NB4 (cell line): ENCODE results near the gene PLEKHA5.
"Not testable (repeated sequence)": the region's sequence is repeated elsewhere in the genome, so short reads cannot be mapped to it uniquely, and the experiment has no call there.

Source experiments
- DNase-seq: peaks from one replicate; pipeline ENCODE4 v3.0.0; 2010; ENCODE audit warnings: low read depth
- H3K4me3 ChIP-seq: one replicate; pipeline ENCODE4 v1.5.1; 2011; ENCODE audit warnings: mild to moderate bottlenecking, low read depth, low read length, moderate library complexity
- CTCF ChIP-seq: IDR thresholded peaks from one replicate; pipeline ENCODE4 v1.5.1; 2012; ENCODE audit warnings: low read depth, low read length
- MAX ChIP-seq: IDR thresholded peaks from 2 replicates; pipeline ENCODE4 v1.6.1; 2011; ENCODE audit warnings: low read depth, low read length
- MYC ChIP-seq: IDR thresholded peaks from 2 replicates; pipeline ENCODE4 v1.6.1; 2011; ENCODE audit warnings: low read depth, low read length
- POLR2A ChIP-seq: IDR thresholded peaks from 2 replicates; pipeline ENCODE4 v1.6.1; 2011; ENCODE audit warnings: mild to moderate bottlenecking; ENCODE audit not compliant: insufficient read length; ENCODE audit errors: extremely low read depth

PLEKHA5 gene

GRCh38 chr12:19299765-19300164 is 170.2 kb downstream of the PLEKHA5 start:
- TF ChIP-seq MAX: peak; percentile 42; the same call in 1 of the 2 replicates
- no peak for TF ChIP-seq CTCF
- no peak overlapping the region for H3K4me3 ChIP-seq
- peak; percentile 74 for DNase-seq

GRCh38 chr12:19301223-19301622 is 171.7 kb downstream of the PLEKHA5 start:
- H3K4me3 ChIP-seq: no peak overlapping the region
- TF ChIP-seq MYC: no peak
- no peak for TF ChIP-seq MAX
- TF ChIP-seq POLR2A: no peak
- no peak for TF ChIP-seq CTCF
- no peak for DNase-seq

DNA sequence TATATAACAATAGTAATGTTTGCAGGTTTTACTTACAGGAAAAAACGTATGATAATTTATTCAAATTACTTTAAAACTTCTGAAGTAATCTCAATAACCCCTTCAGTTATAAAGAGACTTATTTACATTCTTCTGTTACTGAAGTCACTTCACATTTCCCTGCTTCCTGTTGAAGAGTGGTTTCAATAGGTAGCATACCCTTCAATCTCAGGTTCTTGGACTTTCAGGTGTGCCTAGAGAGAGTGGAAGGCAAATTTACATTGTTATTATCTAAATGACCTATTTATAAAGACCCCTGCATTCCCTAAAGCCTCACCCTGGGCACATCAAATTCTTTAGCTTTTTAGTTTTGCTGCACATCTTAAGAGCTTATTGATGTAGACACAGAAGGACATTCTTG is 172.2 kb downstream of the PLEKHA5 start:
- no peak for DNase-seq
- TF ChIP-seq MYC: no peak
- TF ChIP-seq MAX: no peak
- TF ChIP-seq CTCF: no peak
- TF ChIP-seq POLR2A: no peak
- H3K4me3 ChIP-seq: no peak overlapping the region

DNA sequence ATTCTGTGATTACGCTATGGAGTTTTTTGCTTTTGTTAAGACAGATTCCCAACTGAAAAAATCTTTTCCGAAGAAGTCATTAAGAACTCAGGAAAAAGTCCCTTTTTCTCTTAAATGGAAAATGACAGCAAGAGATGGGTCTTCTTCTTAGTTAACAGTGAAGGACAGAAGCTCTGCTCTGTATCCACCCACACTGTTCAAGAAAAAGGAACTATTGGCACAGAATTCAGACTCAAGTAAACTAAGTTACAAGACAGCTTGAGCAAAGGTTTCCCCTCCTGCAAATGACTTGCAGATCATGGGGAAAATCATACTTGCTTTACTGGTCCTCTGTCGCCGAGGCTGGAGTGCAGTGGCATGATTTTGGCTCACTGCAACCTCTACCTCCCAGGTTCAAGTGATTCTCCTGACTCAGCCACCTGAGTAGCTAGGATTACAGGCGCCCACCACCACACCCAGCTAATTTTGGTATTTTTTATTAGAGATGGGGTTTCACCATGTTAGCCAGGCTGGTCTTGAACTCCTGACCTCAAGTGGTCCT is 172.6 kb downstream of the PLEKHA5 start:
- peak; percentile 32 for DNase-seq
- TF ChIP-seq MAX (no peak), MYC (no peak), POLR2A (no peak), CTCF (no peak)
- no peak overlapping the region for H3K4me3 ChIP-seq

- DNase-seq: no peak
- no peak overlapping the region for H3K4me3 ChIP-seq
- TF ChIP-seq MAX (no peak), CTCF (no peak), POLR2A (no peak), MYC (no peak)
Observed at GRCh38 chr12:19303496-19303895, 174.0 kb downstream of the PLEKHA5 start.

GRCh38 chr12:19304149-19304750 is 174.7 kb downstream of the PLEKHA5 start:
- TF ChIP-seq MYC: no peak
- TF ChIP-seq MAX: no peak
- TF ChIP-seq CTCF: no peak
- TF ChIP-seq POLR2A: no peak
- no peak overlapping the region for H3K4me3 ChIP-seq
- no peak for DNase-seq

- not testable (repeated sequence) for DNase-seq
Observed at GRCh38 chr12:19305621-19306020, 176.1 kb downstream of the PLEKHA5 start.

More at GRCh38 chr12:19305621-19306020, 176.1 kb downstream of the PLEKHA5 start:
- not testable (repeated sequence) for H3K4me3 ChIP-seq
